DOHH2 (cell line): Measurements from ENCODE around the gene ABCB8.

Experiments used
- H3F3A ChIP-seq: fragments of 200-600 bp; sonication (generic), shearing (Covaris generic); 2 replicates; pipeline ENCODE4 v1.6.0; 2016; ENCODE audit warnings: antibody characterized with exemption, mild to moderate bottlenecking; ENCODE audit not compliant: control insufficient read depth, insufficient read depth
- H3K27ac ChIP-seq: fragments of 200-600 bp; sonication (generic); 2 replicates; pipeline ENCODE4 v1.5.1; 2014; ENCODE audit warnings: low read depth, mild to moderate bottlenecking, low read length, moderate library complexity
- H3K27me3 ChIP-seq: fragments of 200-600 bp; sonication (generic); 2 replicates; pipeline ENCODE4 v1.6.1; 2014; ENCODE audit warnings: mild to moderate bottlenecking, low read length, mixed read lengths; ENCODE audit not compliant: control insufficient read depth
- H3K36me3 ChIP-seq: fragments of 200-600 bp; sonication (generic); 2 replicates; pipeline ENCODE4 v1.6.1; 2014; ENCODE audit warnings: mild to moderate bottlenecking, low read length, moderate library complexity, mixed read lengths; ENCODE audit not compliant: control insufficient read depth
- H3K4me1 ChIP-seq: fragments of 200-600 bp; sonication (generic); 2 replicates; pipeline ENCODE4 v1.6.1; 2014; ENCODE audit warnings: mild to moderate bottlenecking, low read length, mixed read lengths; ENCODE audit not compliant: control insufficient read depth
- H3K4me2 ChIP-seq: fragments of 200-600 bp; sonication (generic); 2 replicates; pipeline ENCODE4 v1.6.0; 2014; ENCODE audit warnings: mild to moderate bottlenecking, low read length, moderate library complexity
- H3K4me3 ChIP-seq: fragments of 200-600 bp; sonication (generic); 2 replicates; pipeline ENCODE4 v1.5.1; 2014; ENCODE audit warnings: mild to moderate bottlenecking, low read length, mixed read lengths
- H3K79me2 ChIP-seq: fragments of 200-600 bp; sonication (generic); 2 replicates; pipeline ENCODE4 v1.6.1; 2014; ENCODE audit warnings: mild to moderate bottlenecking, low read length, mixed read lengths; ENCODE audit not compliant: control insufficient read depth
- H3K9me2 ChIP-seq: fragments of 200-600 bp; sonication (generic); replicated peaks from 2 replicates; pipeline ENCODE4 v1.6.1; 2014; ENCODE audit warnings: mild to moderate bottlenecking, low read length, mixed read lengths; ENCODE audit not compliant: control insufficient read depth
- H3K9me3 ChIP-seq: fragments of 200-600 bp; sonication (generic); 2 replicates; pipeline ENCODE4 v1.6.1; 2014; ENCODE audit warnings: antibody characterized with exemption, low read length, mixed read lengths; ENCODE audit not compliant: control insufficient read depth, insufficient read depth
- H4K20me1 ChIP-seq: fragments of 200-600 bp; sonication (generic); 2 replicates; pipeline ENCODE4 v1.6.0; 2014; ENCODE audit warnings: low read depth, mild to moderate bottlenecking, antibody characterized with exemption, low read length, moderate library complexity; ENCODE audit not compliant: control insufficient read depth, insufficient read depth
- EZH2phosphoT487 ChIP-seq: fragments of 200-600 bp; sonication (generic); IDR thresholded peaks from 2 replicates; pipeline ENCODE4 v1.6.1; 2017; ENCODE audit warnings: borderline replicate concordance, mild to moderate bottlenecking, antibody characterized with exemption, low read length, moderate library complexity, mixed read lengths
- TF ChIP-seq, protein P1 (sequence below): fragments of 200-600 bp; sonication (generic); IDR thresholded peaks from one replicate; pipeline ENCODE4 v1.5.1; 2014; ENCODE audit warnings: antibody characterized with exemption, mild to moderate bottlenecking, low read depth, low read length; ENCODE audit not compliant: poor library complexity, severe bottlenecking

ABCB8 gene

DNA sequence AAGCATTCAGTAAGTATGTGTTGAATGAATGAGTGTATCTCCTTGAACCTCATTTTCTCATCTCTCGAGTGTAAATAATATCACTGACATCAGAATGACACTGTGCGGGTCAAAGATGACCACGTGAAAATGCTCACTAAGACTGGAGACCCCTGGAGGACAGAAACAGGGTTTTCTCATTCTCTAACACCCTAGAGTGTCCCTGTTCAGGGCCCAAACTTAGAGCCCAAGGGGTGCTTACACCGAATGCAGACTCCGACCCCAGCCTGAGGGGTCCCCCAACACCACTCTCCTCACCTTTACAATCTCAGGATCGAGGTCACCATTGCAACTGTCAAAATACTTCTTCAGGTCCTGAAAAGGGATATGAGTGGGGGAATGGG is 28.0 kb downstream of the ABCB8 start:
- H3K4me2 ChIP-seq: 0 out of 2 replicates have a peak overlapping the region, but pooled peaks have one; percentile 64

DNA sequence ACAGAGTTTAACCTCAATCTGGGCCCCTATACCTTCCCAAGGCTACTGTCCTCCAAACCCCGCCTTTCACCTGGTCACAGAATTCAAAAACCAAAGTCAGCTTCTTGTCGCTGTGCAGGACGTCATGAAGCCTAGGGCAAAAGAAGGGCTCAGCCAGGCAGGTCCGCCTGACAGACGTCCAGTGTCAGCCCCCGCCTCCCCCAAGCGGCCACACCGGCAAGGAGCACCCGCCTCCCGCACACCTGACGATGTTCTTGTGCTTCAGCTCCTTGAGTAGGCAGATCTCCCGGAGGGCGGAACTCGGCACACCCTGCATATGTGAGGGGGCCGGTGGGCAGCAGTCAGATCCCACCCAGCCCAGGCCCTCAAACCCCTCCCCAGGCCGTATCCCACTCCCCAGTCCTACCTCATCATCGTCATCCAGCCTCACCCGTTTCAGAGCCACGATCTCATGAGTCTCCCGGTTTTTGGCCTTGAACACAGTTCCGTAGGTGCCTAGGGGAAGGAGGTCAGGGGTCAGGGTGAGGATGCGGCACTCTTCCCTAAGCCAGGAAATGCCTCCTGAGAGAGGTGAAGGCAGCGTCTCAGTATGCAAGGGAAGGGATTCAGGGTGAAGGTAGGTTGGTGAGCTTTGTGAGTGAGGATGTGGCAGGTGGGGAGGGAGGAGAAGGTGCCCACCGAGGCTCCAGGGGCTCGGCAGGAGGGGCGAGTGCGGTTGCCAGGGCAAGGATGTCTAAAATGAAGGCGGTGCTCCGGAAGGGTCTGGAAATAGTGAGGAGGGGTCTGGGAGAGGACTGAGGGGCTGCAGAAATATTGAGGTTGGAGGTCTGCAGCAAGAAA is 28.6 kb downstream of the ABCB8 start:
- Histone ChIP-seq H3K4me1 (peaks cover 34% of the 10 kb centered on the region), H3K79me2 (peaks cover 24% of the 10 kb centered on the region), H3K4me2 (peak overlapping the region; percentile 64), H4K20me1 (peaks cover 7% of the 10 kb centered on the region; the same call in 1 of the 2 replicates), H3K27ac (no peak overlapping the region), H3K9me3 (no peaks in the 10 kb centered on the region), H3K9me2 (no peaks in the 10 kb centered on the region), H3K4me3 (peak overlapping the region; percentile 89), H3K36me3 (peaks cover 9% of the 10 kb centered on the region), H3F3A (peaks cover 7% of the 10 kb centered on the region), H3K27me3 (no peaks in the 10 kb centered on the region)
- TF ChIP-seq, protein P1, sequence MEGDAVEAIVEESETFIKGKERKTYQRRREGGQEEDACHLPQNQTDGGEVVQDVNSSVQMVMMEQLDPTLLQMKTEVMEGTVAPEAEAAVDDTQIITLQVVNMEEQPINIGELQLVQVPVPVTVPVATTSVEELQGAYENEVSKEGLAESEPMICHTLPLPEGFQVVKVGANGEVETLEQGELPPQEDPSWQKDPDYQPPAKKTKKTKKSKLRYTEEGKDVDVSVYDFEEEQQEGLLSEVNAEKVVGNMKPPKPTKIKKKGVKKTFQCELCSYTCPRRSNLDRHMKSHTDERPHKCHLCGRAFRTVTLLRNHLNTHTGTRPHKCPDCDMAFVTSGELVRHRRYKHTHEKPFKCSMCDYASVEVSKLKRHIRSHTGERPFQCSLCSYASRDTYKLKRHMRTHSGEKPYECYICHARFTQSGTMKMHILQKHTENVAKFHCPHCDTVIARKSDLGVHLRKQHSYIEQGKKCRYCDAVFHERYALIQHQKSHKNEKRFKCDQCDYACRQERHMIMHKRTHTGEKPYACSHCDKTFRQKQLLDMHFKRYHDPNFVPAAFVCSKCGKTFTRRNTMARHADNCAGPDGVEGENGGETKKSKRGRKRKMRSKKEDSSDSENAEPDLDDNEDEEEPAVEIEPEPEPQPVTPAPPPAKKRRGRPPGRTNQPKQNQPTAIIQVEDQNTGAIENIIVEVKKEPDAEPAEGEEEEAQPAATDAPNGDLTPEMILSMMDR: no peak
- TF ChIP-seq EZH2phosphoT487: no peak

More for the DNA sequence above, 28.0 kb downstream of the ABCB8 start:
- H3K36me3 ChIP-seq: peaks cover 5% of the 10 kb centered on the region; the same call in 1 of the 2 replicates
- H3F3A ChIP-seq: peaks cover 7% of the 10 kb centered on the region
- H3K9me2 ChIP-seq: no peaks in the 10 kb centered on the region
- peaks cover 32% of the 10 kb centered on the region for H3K4me1 ChIP-seq
- no peaks in the 10 kb centered on the region for H3K27me3 ChIP-seq
- peaks cover 18% of the 10 kb centered on the region for H3K79me2 ChIP-seq
- H4K20me1 ChIP-seq: peaks cover 6% of the 10 kb centered on the region; the same call in 1 of the 2 replicates
- H3K4me3 ChIP-seq: no peak overlapping the region
- TF ChIP-seq EZH2phosphoT487: no peak
- TF ChIP-seq, protein P1: peak; percentile 16
- no peaks in the 10 kb centered on the region for H3K9me3 ChIP-seq
- no peak overlapping the region for H3K27ac ChIP-seq

DNA sequence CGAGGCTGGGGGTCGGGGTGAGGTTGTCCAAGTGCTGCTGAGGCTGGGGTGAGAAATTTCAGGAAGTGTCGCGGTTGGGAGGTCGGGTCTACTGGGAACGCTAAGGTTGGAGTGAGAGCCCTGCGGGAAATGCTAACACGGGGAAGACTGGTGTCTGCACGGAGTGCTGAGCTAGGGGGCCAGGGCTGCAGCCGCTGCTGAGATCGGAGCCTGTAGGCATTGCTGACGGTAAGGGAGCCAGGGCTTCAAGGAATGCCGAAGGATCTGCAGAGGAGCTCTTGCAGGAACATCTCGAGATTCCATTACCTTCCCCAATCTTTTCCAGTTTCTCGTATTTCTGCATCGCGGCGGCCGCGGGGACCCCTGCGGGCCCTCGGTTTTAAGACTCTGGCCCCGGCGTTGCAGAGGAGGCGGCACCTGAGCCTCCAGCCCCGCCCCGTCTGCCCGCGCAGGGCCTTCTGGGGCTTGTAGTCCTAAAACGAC is 29.3 kb downstream of the ABCB8 start, which contains the start of gene CDK5:
TSS of gene CDK5 (minus strand) at position 392 of the 483 bp plus-strand sequence. CDS start at position 343, 49 bp downstream.
- peak within 1 kb of the TSS; percentile 61 for H3K27ac ChIP-seq
- peaks cover 7% of the 10 kb centered on the region for H3F3A ChIP-seq
- H3K4me3 ChIP-seq: peak within 1 kb of the TSS; percentile 89
- H3K36me3 ChIP-seq: peaks cover 16% of the 10 kb centered on the region
- no peaks in the 10 kb centered on the region for H3K27me3 ChIP-seq
- no peaks in the 10 kb centered on the region for H3K9me3 ChIP-seq
- H3K4me2 ChIP-seq: peak within 1 kb of the TSS; percentile 97
- H3K4me1 ChIP-seq: peaks cover 34% of the 10 kb centered on the region
- H3K9me2 ChIP-seq: no peaks in the 10 kb centered on the region
- peaks cover 30% of the 10 kb centered on the region for H3K79me2 ChIP-seq
- TF ChIP-seq, protein P1: no peak
- TF ChIP-seq EZH2phosphoT487: no peak
- peaks cover 7% of the 10 kb centered on the region; the same call in 1 of the 2 replicates for H4K20me1 ChIP-seq
